Measurements from ENCODE around the gene MED12L.
"Not testable (repeated sequence)": the region's sequence is repeated elsewhere in the genome, so short reads cannot be mapped to it uniquely, and the experiment has no call there.

GRCh38 chr3:151081082-151081481 lies 4.4 kb upstream of the MED12L start:
- not testable (repeated sequence) for TF ChIP-seq EZH2 (IDR thresholded peaks at IDR 0.05; ENCODE audit: low read length, missing control alignments); CTCF (conservative IDR thresholded peaks at IDR 0.05 in 1 of 2, IDR thresholded peaks at IDR 0.05 in 1 of 2; ENCODE audit: low read depth in 1 of 2, low read length in 2 of 2)

All from fibroblast of lung (primary cell).